WI38 (cell line): Measurements from ENCODE around the gene RTCB.

Source experiments
- H3K4me3 ChIP-seq: 2 replicates; pipeline ENCODE4 v1.5.1; 2011; ENCODE audit warnings: low read depth, mild to moderate bottlenecking, control low read depth, low read length
- CTCF ChIP-seq: IDR thresholded peaks from 2 replicates; pipeline ENCODE4 v1.5.1; 2012; ENCODE audit warnings: low read depth, mild to moderate bottlenecking, control low read depth, low read length

RTCB gene

GRCh38 chr22:32396746-32397145 is 15.3 kb downstream of the RTCB start:
- TF ChIP-seq CTCF, result no peak

GRCh38 chr22:32396255-32396654 is 15.8 kb downstream of the RTCB start:
- no peak overlapping the region for H3K4me3 ChIP-seq
- no peak for TF ChIP-seq CTCF

More at GRCh38 chr22:32396746-32397145, 15.3 kb downstream of the RTCB start:
- no peak overlapping the region for H3K4me3 ChIP-seq

GRCh38 chr22:32395107-32395506 is 16.9 kb downstream of the RTCB start:
- TF ChIP-seq CTCF, result no peak
- no peak overlapping the region for H3K4me3 ChIP-seq

- H3K4me3 ChIP-seq, result no peak overlapping the region
- peak; percentile 39 for TF ChIP-seq CTCF
Observed at GRCh38 chr22:32389685-32390084, 22.4 kb downstream of the RTCB start.

- no peak for TF ChIP-seq CTCF
- H3K4me3 ChIP-seq, result no peak overlapping the region
Observed at GRCh38 chr22:32385681-32386080, 26.4 kb downstream of the RTCB start.

GRCh38 chr22:32380991-32381390 is 31.1 kb downstream of the RTCB start:
- no peak for TF ChIP-seq CTCF
- no peak overlapping the region for H3K4me3 ChIP-seq

- no peak overlapping the region for H3K4me3 ChIP-seq
- peak; percentile 57 for TF ChIP-seq CTCF
Observed at GRCh38 chr22:32378707-32379272, 33.3 kb downstream of the RTCB start.
